Stimulated activated CD8-positive, alpha-beta memory T cell treated with anti-CD3 and anti-CD28 coated beads, Interleukin-7, amount 100 ng/mL, for 4 hours (primary cell): ENCODE results near the gene PCGF2.

Source experiments
- DNase-seq, 2 donors: peaks; one replicate each; pipeline ENCODE4 v3.0.0-alpha.2; 2020; ENCODE audit warnings: low read depth in 2 of 2

The PCGF2 gene

GRCh38 chr17:38719289-38719942 is 28.7 kb downstream of the PCGF2 start:
- no peak for DNase-seq

- DNase-seq = no peak
These were observed 30.9 kb downstream of the PCGF2 start for GRCh38 chr17:38717139-38717745.

GRCh38 chr17:38716368-38717005 is 31.6 kb downstream of the PCGF2 start:
- no peak for DNase-seq

- no peak for DNase-seq
These were observed 32.8 kb downstream of the PCGF2 start for GRCh38 chr17:38715216-38715943.

GRCh38 chr17:38713456-38714075 is 34.6 kb downstream of the PCGF2 start:
- DNase-seq = no peak

- no peak for DNase-seq
These were observed 35.5 kb downstream of the PCGF2 start for GRCh38 chr17:38712593-38712992.

- no peak for DNase-seq
These were observed 36.2 kb downstream of the PCGF2 start for GRCh38 chr17:38711792-38712571.

- DNase-seq = no peak
These were observed 37.2 kb downstream of the PCGF2 start for GRCh38 chr17:38710985-38711384.

- no peak for DNase-seq
These were observed 37.6 kb downstream of the PCGF2 start for GRCh38 chr17:38710604-38710962.

- DNase-seq = no peak
These were observed 38.1 kb downstream of the PCGF2 start for GRCh38 chr17:38709864-38710603.

- DNase-seq = no peak
These were observed 38.9 kb downstream of the PCGF2 start for GRCh38 chr17:38709104-38709820.

GRCh38 chr17:38707678-38708351 is 40.3 kb downstream of the PCGF2 start:
- no peak for DNase-seq

GRCh38 chr17:38706505-38707216 is 41.5 kb downstream of the PCGF2 start:
- DNase-seq = peak in 1 of 2 donors; percentile 56

- peak in 1 of 2 donors; percentile 52 for DNase-seq
These were observed 42.2 kb downstream of the PCGF2 start for GRCh38 chr17:38705803-38706504.

- DNase-seq = no peak
These were observed 42.7 kb downstream of the PCGF2 start for GRCh38 chr17:38705523-38705802.

- DNase-seq = peak; percentile 81 to 87
These were observed 43.3 kb downstream of the PCGF2 start, which contains the start of gene MLLT6 for GRCh38 chr17:38704606-38705522. Gene MLLT6, plus strand, starts transcription at chr17:38705273. Its CDS starts 360 bp downstream, at chr17:38705633.
